Bone marrow (tissue), 2 donors: ENCODE measurements around the gene CD69.
"Not testable (repeated sequence)": the region's sequence is repeated elsewhere in the genome, so short reads cannot be mapped to it uniquely, and the experiment has no call there.

Source experiments
- DNase-seq, 2 donors: peaks; one replicate each; lab custom pipeline; 2025; lab: John Stamatoyannopoulos, UW

Gene CD69

DNA sequence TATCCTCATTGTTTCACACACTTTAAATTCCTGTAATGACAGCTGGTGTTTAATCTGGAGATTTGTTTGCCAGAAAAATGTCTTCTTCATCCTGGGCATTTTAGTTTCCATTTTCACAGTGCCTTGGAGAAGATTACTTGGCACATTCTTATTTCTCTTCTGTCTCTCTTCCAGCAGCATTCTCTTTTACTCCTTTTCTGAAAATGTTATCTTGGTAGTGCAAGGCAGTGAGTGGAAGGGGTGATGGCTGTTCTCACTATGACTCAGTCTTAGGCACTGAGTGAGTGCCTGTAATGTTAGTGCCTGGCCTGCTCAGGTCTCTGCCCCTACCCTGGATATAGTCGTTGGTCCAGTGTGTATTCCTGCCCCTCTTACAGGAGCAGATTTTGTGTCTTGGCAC is 40.9 kb downstream of the CD69 start:
- DNase-seq = no peak

DNA sequence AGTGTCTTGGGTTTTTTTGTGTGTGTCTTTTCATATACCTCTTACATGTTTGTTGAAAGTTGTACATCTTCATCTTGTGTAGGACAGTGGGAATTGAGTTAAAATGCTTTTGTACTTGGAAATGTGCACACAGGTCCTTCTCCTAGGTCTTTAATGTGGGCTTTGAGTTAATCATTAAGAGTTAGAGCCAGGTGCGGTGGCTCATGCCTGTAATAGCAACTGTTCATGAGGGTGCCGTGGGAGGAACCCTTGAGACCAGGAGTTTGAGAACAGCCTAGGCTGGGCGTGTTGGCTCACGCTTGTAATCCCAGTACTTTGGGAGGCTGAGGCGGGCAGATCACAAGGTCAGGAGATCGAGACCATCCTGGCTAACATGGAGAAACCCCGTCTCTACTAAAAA is 41.7 kb downstream of the CD69 start:
- DNase-seq = no peak

DNA sequence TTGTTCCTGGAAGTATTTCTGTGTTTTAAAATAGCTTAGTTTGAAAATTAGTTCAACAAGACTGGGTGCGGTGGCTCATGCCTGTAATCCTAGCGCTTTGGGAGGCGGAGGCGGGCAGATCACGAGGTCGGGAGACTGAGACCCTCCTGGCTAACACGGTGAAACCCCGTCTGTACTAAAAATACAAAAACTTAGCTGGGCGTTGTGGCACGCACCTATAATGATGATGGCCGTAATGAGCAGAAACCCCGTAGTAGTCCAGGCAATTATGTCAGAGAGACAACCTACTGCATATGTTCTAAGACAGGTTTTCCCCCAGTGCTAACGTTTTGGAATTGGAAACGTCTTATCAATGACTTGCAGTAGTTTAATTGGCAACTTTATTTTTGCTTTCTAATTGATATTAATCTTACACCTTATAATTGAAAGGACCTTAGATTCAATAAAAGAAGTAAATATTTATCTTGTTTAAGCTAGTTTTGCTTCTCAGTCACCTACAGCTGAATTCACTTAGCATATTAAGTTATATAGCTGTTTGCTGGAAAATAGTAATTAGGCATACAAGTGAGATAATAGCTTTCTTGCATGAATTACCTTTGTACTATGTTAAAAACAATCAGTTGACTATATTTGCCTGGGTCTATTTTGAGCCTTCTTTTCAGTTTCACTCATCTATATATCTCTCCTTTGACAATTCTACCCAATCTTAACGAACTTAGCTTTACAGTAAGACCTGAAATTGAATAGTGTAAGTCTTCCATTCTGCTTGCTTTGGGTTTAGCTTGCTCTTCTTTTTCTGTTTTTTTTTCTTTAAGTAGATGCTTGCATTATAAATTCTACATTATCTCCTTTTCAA is 43.4 kb downstream of the CD69 start:
- no peak for DNase-seq

DNA sequence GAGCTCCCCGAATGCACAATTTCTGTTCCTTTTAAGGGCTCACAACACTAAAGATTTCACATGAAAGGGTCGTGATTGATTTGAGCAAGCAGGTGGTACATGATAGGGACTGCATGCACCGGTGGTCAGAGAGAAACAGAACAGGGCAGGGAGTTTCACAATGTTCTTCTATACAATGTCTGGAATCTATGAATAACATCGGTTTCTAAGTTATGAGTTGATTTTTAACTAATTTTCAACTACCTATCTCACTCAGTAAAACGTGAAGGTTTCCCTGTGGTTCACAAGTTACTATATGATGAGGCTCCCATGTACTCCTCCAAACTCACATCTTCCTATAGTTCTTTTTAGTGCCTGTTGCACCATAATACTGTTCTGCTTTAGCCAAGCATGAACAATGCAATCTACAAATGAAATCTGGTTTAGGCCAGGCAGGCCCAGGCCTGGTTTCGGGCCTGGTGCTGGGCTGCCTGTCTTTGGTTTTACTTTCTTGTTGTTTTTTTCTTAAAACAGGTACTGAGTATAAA is 47.6 kb downstream of the CD69 start:
- DNase-seq = not testable (repeated sequence)

DNA sequence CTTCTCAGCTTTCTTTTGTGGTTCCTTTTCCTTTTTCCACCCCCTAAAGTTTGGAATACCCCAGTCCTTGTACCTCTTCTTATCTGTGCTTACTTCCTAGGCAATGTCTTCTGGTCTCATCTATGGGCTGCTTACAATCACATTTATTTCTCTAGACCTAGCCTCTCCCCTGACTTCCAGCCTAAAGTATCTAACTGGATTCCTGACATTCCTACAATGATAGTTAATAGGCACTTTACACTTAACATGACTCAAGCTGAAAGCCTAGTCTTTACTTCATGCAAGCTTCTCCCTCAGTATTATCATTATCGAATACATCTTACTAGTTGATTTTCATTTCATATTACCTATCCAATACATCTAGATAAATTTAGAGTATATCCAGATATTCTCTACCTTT is 49.0 kb downstream of the CD69 start:
- DNase-seq = no peak

DNA sequence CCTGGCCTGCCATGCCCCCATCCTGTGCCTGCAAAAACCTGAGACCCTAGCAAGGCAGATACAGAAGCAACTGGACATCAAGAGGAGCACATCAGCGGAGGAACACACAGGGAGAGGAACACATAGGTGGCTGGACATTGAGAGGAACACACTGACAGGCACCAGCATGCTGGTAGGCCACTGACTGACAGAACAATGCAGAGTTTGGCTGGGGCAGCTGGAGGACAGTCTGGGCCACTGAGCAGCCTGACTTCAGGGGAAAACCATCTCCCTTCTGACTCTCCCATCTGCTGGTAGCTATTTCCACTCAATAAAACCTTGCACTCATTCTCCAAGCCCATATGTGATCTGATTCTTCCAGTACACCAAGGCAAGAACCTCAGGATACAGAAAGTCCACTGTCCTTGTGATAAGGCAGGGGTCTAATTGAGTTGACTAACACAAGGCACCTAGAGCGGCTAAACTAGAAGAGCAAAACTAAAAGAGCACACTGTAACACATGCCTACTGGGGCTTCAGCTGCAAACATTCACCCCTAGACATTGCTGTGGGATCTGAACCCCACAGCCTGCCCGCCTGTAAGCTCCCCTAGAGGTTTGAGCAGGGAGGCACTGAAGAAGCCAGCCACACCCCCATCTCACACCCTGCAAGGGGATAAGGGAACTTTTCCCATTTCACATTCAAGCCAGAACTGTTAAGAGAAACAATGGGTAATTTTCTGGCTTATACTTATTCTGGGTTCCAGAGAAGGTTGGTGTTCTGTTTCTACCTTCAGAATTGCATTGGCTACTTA is 49.9 kb downstream of the CD69 start:
- no peak for DNase-seq

DNA sequence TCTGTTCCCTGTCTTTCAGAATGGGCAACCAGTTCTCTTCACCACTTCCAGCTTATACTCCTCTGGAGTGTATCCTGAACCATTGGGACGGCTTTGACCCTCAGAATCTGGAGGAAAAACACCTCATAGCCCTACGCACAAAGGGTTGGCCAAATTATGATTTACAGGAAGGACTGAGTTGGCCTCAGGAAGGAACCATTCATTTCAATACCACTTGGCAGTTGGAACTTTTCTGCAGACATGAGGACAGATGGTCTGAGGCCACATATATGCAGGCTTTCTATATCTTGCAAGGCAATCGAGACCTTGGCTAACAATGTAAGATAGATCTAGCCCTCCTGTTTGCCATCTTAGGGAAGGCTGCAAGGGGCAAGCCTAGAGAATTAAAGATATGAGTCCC is 51.8 kb downstream of the CD69 start:
- DNase-seq = no peak

GRCh38 chr12:9707864-9708808 is 52.6 kb downstream of the CD69 start:
- peak; percentile 7 to 29 for DNase-seq

- no peak for DNase-seq
Measured at GRCh38 chr12:9707356-9707755, 53.3 kb downstream of the CD69 start.

GRCh38 chr12:9706086-9706685 is 54.5 kb downstream of the CD69 start:
- peak in 1 of 2 donors; percentile 15 for DNase-seq

- not testable (repeated sequence) for DNase-seq
Measured at GRCh38 chr12:9704561-9704960, 56.1 kb downstream of the CD69 start.
